Testis (tissue), 3 donors: ENCODE data around the gene HS3ST5. TPM values are rescaled to one million over a fixed set of nuclear protein-coding genes. Genes with fewer than 3 reads are reported as not detected.

Experiments used
- DNase-seq: peaks from one replicate; pipeline ENCODE4 v3.0.0-alpha.2; 2019
- H3K27ac ChIP-seq, 2 donors: fragments of 200-600 bp; sonication (generic); one replicate each; pipeline ENCODE4 v1.5.1; 2019
- H3K27me3 ChIP-seq: fragments of 200-600 bp; sonication (generic); one replicate; pipeline ENCODE4 v1.5.1; 2019
- H3K36me3 ChIP-seq: fragments of 200-600 bp; sonication (generic); one replicate; pipeline ENCODE4 v1.5.1; 2017; ENCODE audit warnings: low read depth; ENCODE audit errors: missing control alignments
- H3K4me1 ChIP-seq: fragments of 200-600 bp; sonication (generic); one replicate; pipeline ENCODE4 v1.5.1; 2019
- H3K4me3 ChIP-seq, 2 donors: fragments of 200-600 bp; sonication (generic); one replicate each; pipeline ENCODE4 v1.5.1; 2017 to 2019
- H3K9me3 ChIP-seq: fragments of 200-600 bp; sonication (generic); one replicate; pipeline ENCODE4 v1.5.1; 2017
- CTCF ChIP-seq, 3 experiments: fragments of 450-650 bp in 2 of 3; fragments of 200-600 bp in 1 of 3; sonication (generic) in 1 of 3; IDR thresholded peaks; one replicate each; pipeline ENCODE4 v1.5.1; 2016 to 2019; ENCODE audit warnings: antibody characterized with exemption in 3 of 3, mild to moderate bottlenecking in 2 of 3, moderate library complexity in 1 of 3
- POLR2A ChIP-seq: fragments of 450-650 bp; IDR thresholded peaks from one replicate; pipeline ENCODE4 v1.6.1; 2017; ENCODE audit warnings: antibody characterized with exemption, mild to moderate bottlenecking, moderate library complexity
- WGBS, 2 donors: methylation state at CpG; one replicate each; pipeline ENCODE4 v1.1.5; 2018; 5-methylcytosine and 5-hydroxymethylcytosine counted together
- intact Hi-C: fragments of 100-400 bp; cut with DNase I; formaldehyde crosslinking; loops from one replicate; pipeline ENCODE4 v1.15.1; 2023; ENCODE audit warnings: low total_unique reads
- polyA plus RNA-seq: library from polyadenylated mRNA; stranded (reverse); fragments of 350-450 nt; fragmentation: Illumina TruSeq; extraction: RNeasy Lipid Tissue Mini Kit (QIAGEN cat#74804); gene quantifications from one replicate; pipeline ENCODE4 v1.2.3, GENCODE V29; 2014; ENCODE audit warnings: low read depth, low replicate concordance; ENCODE audit not compliant: insufficient read depth
- total RNA-seq, 2 donors: library from RNA; depleted of rRNA; stranded (reverse); fragments of >200 nt; gene quantifications; one replicate each; pipeline ENCODE4 v1.2.3, GENCODE V29; 2016

Gene HS3ST5
- total and polyA plus RNA-seq, 3 donors from 2014 or later, result 0.12 to 0.20 (median 0.16) TPM

GRCh38 chr6:114287461-114287860 lies 55.4 kb downstream of the HS3ST5 start:
- H3K27me3 ChIP-seq, result no peaks in the 10 kb centered on the region
- no peak overlapping the region for H3K27ac ChIP-seq
- intact Hi-C loops, result no loop called here
- no peak for DNase-seq
- no peaks in the 10 kb centered on the region for H3K4me1 ChIP-seq
- H3K36me3 ChIP-seq, result no peaks in the 10 kb centered on the region
- WGBS, 2 donors, result 65 to 84% methylated on average over 2 of the region's 2 CpGs
- TF ChIP-seq POLR2A, result no peak
- no peak for TF ChIP-seq CTCF (IDR thresholded peaks at IDR 0.05)
- no peak overlapping the region for H3K4me3 ChIP-seq
- no peaks in the 10 kb centered on the region for H3K9me3 ChIP-seq

DNA sequence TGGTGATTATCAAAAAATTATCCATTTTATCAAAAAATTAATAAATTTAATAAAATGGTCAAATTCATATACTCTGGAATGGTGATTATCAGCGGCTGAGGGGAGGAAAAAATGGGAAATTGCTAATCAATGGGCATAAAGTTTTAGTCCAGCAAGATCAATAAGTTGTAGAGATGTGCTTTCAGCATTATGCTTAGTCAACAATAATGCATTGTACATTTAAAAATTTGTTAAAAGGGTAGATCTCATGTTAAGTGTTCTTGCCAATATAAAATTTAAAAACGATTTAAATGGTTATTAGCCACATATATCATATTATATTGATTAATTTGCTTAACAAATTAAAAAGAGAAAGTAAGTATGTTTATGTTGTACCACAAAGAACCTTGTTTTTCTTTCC lies 56.6 kb downstream of the HS3ST5 start:
- intact Hi-C loops, result no loop called here
- no peaks in the 10 kb centered on the region for H3K9me3 ChIP-seq
- no peaks in the 10 kb centered on the region for H3K4me1 ChIP-seq
- TF ChIP-seq POLR2A (no peak), CTCF (IDR thresholded peaks at IDR 0.05) (no peak)
- no peaks in the 10 kb centered on the region for H3K27me3 ChIP-seq
- WGBS, 2 donors, result 89 to 90% methylated on average over 2 of the region's 2 CpGs
- no peak for DNase-seq
- H3K4me3 ChIP-seq, result no peak overlapping the region
- no peak overlapping the region for H3K27ac ChIP-seq
- H3K36me3 ChIP-seq, result no peaks in the 10 kb centered on the region

- no peaks in the 10 kb centered on the region for H3K27me3 ChIP-seq
- intact Hi-C loops, result no loop called here
- WGBS, 2 donors, result 92 to 96% methylated on average over 2 of the region's 2 CpGs
Measured at GRCh38 chr6:114284281-114284680, 58.5 kb downstream of the HS3ST5 start.

GRCh38 chr6:114282292-114282691 lies 60.5 kb downstream of the HS3ST5 start:
- intact Hi-C loops, result no loop called here
- Histone ChIP-seq H3K27me3 (no peaks in the 10 kb centered on the region), H3K36me3 (no peaks in the 10 kb centered on the region), H3K9me3 (no peaks in the 10 kb centered on the region), H3K4me1 (no peaks in the 10 kb centered on the region), H3K27ac (no peak overlapping the region), H3K4me3 (no peak overlapping the region)
- WGBS, 2 donors, result 40 to 41% methylated on average over 6 of the region's 6 CpGs
- TF ChIP-seq POLR2A, result no peak
- no peak for DNase-seq

More at GRCh38 chr6:114284281-114284680, 58.5 kb downstream of the HS3ST5 start:
- TF ChIP-seq CTCF (IDR thresholded peaks at IDR 0.05) (no peak), POLR2A (no peak)
- Histone ChIP-seq H3K9me3 (no peaks in the 10 kb centered on the region), H3K4me1 (no peaks in the 10 kb centered on the region), H3K27ac (no peak overlapping the region), H3K36me3 (no peaks in the 10 kb centered on the region), H3K4me3 (no peak overlapping the region)
- no peak for DNase-seq

DNA sequence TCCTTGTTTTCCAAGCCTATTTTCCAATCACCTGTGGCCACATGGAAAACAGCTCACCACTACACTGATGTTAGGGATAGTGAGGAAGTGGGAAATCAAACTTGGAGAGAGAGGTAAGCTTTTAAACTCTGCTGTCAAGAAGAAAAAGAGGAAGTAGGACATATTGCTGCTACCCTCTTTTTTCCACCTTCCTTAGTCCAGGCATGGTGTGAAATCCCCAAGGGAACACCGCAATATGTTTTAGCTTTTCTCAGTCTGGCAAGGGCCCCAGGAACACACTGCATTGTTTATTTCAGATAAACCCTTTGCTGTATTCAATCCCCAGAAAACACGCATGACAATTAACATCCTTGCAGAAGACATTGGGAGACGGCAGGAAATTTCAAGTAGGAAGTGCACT lies 61.3 kb downstream of the HS3ST5 start:
- Histone ChIP-seq H3K27me3 (no peaks in the 10 kb centered on the region), H3K4me3 (no peak overlapping the region), H3K4me1 (no peaks in the 10 kb centered on the region), H3K27ac (no peak overlapping the region), H3K36me3 (no peaks in the 10 kb centered on the region), H3K9me3 (no peaks in the 10 kb centered on the region)
- no peak for DNase-seq
- TF ChIP-seq POLR2A, result no peak
- no peak for TF ChIP-seq CTCF (IDR thresholded peaks at IDR 0.05)
- intact Hi-C loops, result no loop called here
- 53 to 59% methylated on average over 3 of the region's 3 CpGs for WGBS, 2 donors
